Head of caudate nucleus (tissue), 42 donors: Measurements from ENCODE around the gene IRGC.
"Not testable (repeated sequence)": the region's sequence is repeated elsewhere in the genome, so short reads cannot be mapped to it uniquely, and the experiment has no call there.

Source experiments
- DNase-seq, 42 donors: peaks; one replicate each; pipeline versions ENCODE4 v3.0.0 to v3.0.0-alpha.2; 2020 to 2021; ENCODE audit warnings: mixed read lengths in 7 of 42
- intact Hi-C: fragments of 100-400 bp; cut with DNase I; formaldehyde crosslinking; loops from one replicate; pipeline ENCODE4 v1.15.0; 2022

Gene IRGC

GRCh38 chr19:43715776-43716175, at the start of gene IRGC:
TSS of gene IRGC (plus strand) at chr19:43716076. CDS start at chr19:43718559, 2,483 bp downstream.
- intact Hi-C loops = no loop called here
- no peak for DNase-seq

- DNase-seq = peak in 1 of 42 donors; percentile 10
- intact Hi-C loops = no loop called here
These were observed 48.6 kb upstream of the IRGC start for GRCh38 chr19:43667126-43667875.

- peak in 16 of 42 donors; percentile 89 to 98 (median 94) for DNase-seq
- intact Hi-C loops = no loop called here
These were observed 47.9 kb upstream of the IRGC start for GRCh38 chr19:43667876-43668405.

GRCh38 chr19:43668406-43669109, 47.3 kb upstream of the IRGC start:
- DNase-seq = peak; percentile 86 to 100 (median 98)
- intact Hi-C loops = no loop called here

GRCh38 chr19:43672061-43672679, 43.7 kb upstream of the IRGC start:
- intact Hi-C loops = loop anchor here (10.0 kb wide), 1 partner anchor 73 kb away; no protein-coding TSS in a partner anchor
- DNase-seq = no peak

GRCh38 chr19:43673637-43674036, 42.2 kb upstream of the IRGC start:
- intact Hi-C loops = loop anchor here (10.0 kb wide), 1 partner anchor 71 kb away; no protein-coding TSS in a partner anchor
- DNase-seq = no peak

GRCh38 chr19:43674183-43674582, 41.7 kb upstream of the IRGC start:
- intact Hi-C loops = loop anchor here (10.0 kb wide), 1 partner anchor 71 kb away; no protein-coding TSS in a partner anchor
- no peak for DNase-seq

- intact Hi-C loops = loop anchor here (10.0 kb wide), 1 partner anchor 70 kb away; no protein-coding TSS in a partner anchor
These were observed 41.3 kb upstream of the IRGC start for GRCh38 chr19:43674596-43674995.

GRCh38 chr19:43675269-43675879, 40.5 kb upstream of the IRGC start:
- DNase-seq = peak in 2 of 42 donors; percentile 20 to 41
- intact Hi-C loops = loop anchor here (10.0 kb wide), 1 partner anchor 69 kb away; no protein-coding TSS in a partner anchor

More at GRCh38 chr19:43674596-43674995, 41.3 kb upstream of the IRGC start:
- DNase-seq = no peak

- no peak for DNase-seq
- intact Hi-C loops = loop anchor here (10.0 kb wide), 1 partner anchor 69 kb away; no protein-coding TSS in a partner anchor
These were observed 40.0 kb upstream of the IRGC start for GRCh38 chr19:43675906-43676305.

GRCh38 chr19:43678512-43679261, 37.2 kb upstream of the IRGC start:
- intact Hi-C loops = loop anchor here (10.0 kb wide), 1 partner anchor 66 kb away; no protein-coding TSS in a partner anchor
- peak in 21 of 42 donors; percentile 19 to 83 (median 54) for DNase-seq

GRCh38 chr19:43681821-43682220, 34.1 kb upstream of the IRGC start:
- intact Hi-C loops = no loop called here
- DNase-seq = no peak

GRCh38 chr19:43682269-43682668, 33.6 kb upstream of the IRGC start:
- intact Hi-C loops, DNase-seq: not testable (repeated sequence)

- intact Hi-C loops = no loop called here
- DNase-seq = no peak
These were observed 32.8 kb upstream of the IRGC start for GRCh38 chr19:43682824-43683661.

GRCh38 chr19:43683905-43684304, 32.0 kb upstream of the IRGC start:
- no peak for DNase-seq
- intact Hi-C loops = no loop called here

- no peak for DNase-seq
These were observed 31.6 kb upstream of the IRGC start for GRCh38 chr19:43684326-43684725.

GRCh38 chr19:43687660-43687997, 28.2 kb upstream of the IRGC start:
- peak in 27 of 42 donors; percentile 19 to 81 (median 56) for DNase-seq
- intact Hi-C loops = no loop called here

More at GRCh38 chr19:43684326-43684725, 31.6 kb upstream of the IRGC start:
- intact Hi-C loops = no loop called here
